OCI-LY7 (cell line): Measurements from ENCODE around the gene FERMT3. TPM values are rescaled to one million over a fixed set of nuclear protein-coding genes. Genes with fewer than 3 reads are reported as not detected.

ENCODE experiments used
- BruUV-seq: library from RNA; stranded (reverse); fragments of 400-500 nt; replicated peaks from 2 replicates; lab custom pipeline; 2021; lab: Mats Ljungman, UMichigan
- CTCF ChIA-PET: fragments of 300-600 bp; sonication (Branson Sonifier 250); formaldehyde crosslinking; loops from one replicate; lab custom pipeline; 2022; ENCODE audit warnings: antibody characterized with exemption; ENCODE audit not compliant: unreplicated experiment; lab: Charles Lee
- POLR2A ChIA-PET: fragments of 300-600 bp; sonication (Branson Sonifier 250); formaldehyde crosslinking; loops from one replicate; lab custom pipeline; 2022; ENCODE audit warnings: antibody characterized with exemption; lab: Charles Lee
- DNase-seq: peaks from one replicate; pipeline ENCODE4 v3.0.0-alpha.2; 2015; ENCODE audit warnings: low spot score
- H2AFZ ChIP-seq: fragments of 200-600 bp; sonication (generic), shearing (Covaris generic); 2 replicates; pipeline ENCODE4 v1.6.1; 2014; ENCODE audit warnings: mild to moderate bottlenecking, antibody characterized with exemption, low read length, moderate library complexity
- H3K27ac ChIP-seq: fragments of 200-600 bp; sonication (generic); 2 replicates; pipeline ENCODE4 v1.5.1; 2014; ENCODE audit warnings: mixed run types, low read depth, mild to moderate bottlenecking, moderate library complexity, low read length, inconsistent platforms; ENCODE audit not compliant: poor library complexity, severe bottlenecking
- H3K36me3 ChIP-seq: fragments of 200-600 bp; sonication (generic); 2 replicates; pipeline ENCODE4 v1.6.1; 2014; ENCODE audit warnings: mild to moderate bottlenecking, antibody characterized with exemption, low read length, moderate library complexity, mixed read lengths; ENCODE audit not compliant: insufficient read depth
- H3K4me1 ChIP-seq: fragments of 200-600 bp; sonication (generic); 2 replicates; pipeline ENCODE4 v1.5.1; 2014; ENCODE audit warnings: mild to moderate bottlenecking, low read length; ENCODE audit not compliant: insufficient read depth, poor library complexity, severe bottlenecking
- H3K4me2 ChIP-seq: fragments of 200-600 bp; sonication (generic); 2 replicates; pipeline ENCODE4 v1.6.1; 2014; ENCODE audit warnings: mild to moderate bottlenecking, low read length
- H3K4me3 ChIP-seq: fragments of 200-600 bp; sonication (generic); 2 replicates; pipeline ENCODE4 v1.5.1; 2014; ENCODE audit warnings: mild to moderate bottlenecking, low read depth, low read length; ENCODE audit not compliant: poor library complexity, severe bottlenecking
- H3K79me2 ChIP-seq: fragments of 200-600 bp; sonication (generic); 2 replicates; pipeline ENCODE4 v1.6.1; 2016; ENCODE audit warnings: low read depth, mild to moderate bottlenecking, low read length, moderate library complexity, mixed read lengths; ENCODE audit not compliant: insufficient read depth
- H3K9me2 ChIP-seq: fragments of 200-600 bp; sonication (generic); 2 replicates; pipeline ENCODE4 v1.6.1; 2016; ENCODE audit warnings: mild to moderate bottlenecking, low read length, mixed read lengths; ENCODE audit not compliant: insufficient read depth
- H3K9me3 ChIP-seq: fragments of 200-600 bp; sonication (generic); 2 replicates; pipeline ENCODE4 v1.6.1; 2014; ENCODE audit warnings: mild to moderate bottlenecking, mixed run types, low read length, mixed read lengths
- H4K20me1 ChIP-seq: fragments of 200-600 bp; sonication (generic); 2 replicates; pipeline ENCODE4 v1.6.1; 2014; ENCODE audit warnings: mild to moderate bottlenecking, antibody characterized with exemption, low read length, moderate library complexity, mixed read lengths; ENCODE audit not compliant: insufficient read depth
- EZH2phosphoT487 ChIP-seq: fragments of 200-600 bp; sonication (generic); IDR thresholded peaks from 2 replicates; pipeline ENCODE4 v1.6.1; 2018; ENCODE audit warnings: low read depth, borderline replicate concordance, mild to moderate bottlenecking, mixed run types, antibody characterized with exemption, low read length, moderate library complexity, mixed read lengths
- intact Hi-C: fragments of 100-400 bp; cut with micrococcal nuclease; formaldehyde crosslinking; loops from one replicate; pipeline ENCODE4 v1.10.0; 2022; ENCODE audit not compliant: unreplicated experiment
- total RNA-seq, 2 experiments: library from RNA; depleted of rRNA in 1 of 2; stranded (reverse); fragments of >200 nt in 1 of 2; shearing (Covaris generic) in 1 of 2; gene quantifications; 2 replicates each; pipeline ENCODE4 v1.2.3, GENCODE V29; 2014 to 2022
- TF ChIP-seq, protein P1 (sequence below): fragments of 200-600 bp; sonication (generic); conservative IDR thresholded peaks from 2 replicates; pipeline ENCODE4 v1.5.1; 2014; ENCODE audit warnings: mild to moderate bottlenecking, antibody characterized with exemption, low read length, moderate library complexity, mixed read lengths

Gene FERMT3
- total RNA-seq, 2 experiments from 2014 or later: 120 to 201 TPM

DNA sequence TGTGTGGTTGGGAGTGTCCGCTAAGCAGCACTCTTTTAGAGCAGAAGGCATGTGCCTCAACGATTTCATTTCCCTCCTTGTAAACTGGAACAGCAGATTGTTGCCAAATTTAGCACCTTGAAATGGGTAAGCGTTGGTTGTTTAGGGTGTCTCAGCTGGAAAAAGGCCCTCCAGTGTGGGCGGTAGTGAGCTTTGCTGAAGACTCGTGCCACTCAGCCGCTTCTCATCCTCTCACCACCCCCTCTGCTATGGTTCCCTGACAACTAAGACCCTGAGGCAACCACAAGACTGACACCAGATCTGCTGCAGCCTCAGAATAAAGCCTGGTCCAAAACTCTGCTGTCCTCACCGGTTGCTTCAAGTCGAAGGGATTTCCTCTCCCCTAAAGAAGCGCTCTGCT is 9.9 kb upstream of the FERMT3 start:
- no peak overlapping the region for H3K27ac ChIP-seq
- no peak overlapping the region for H3K4me2 ChIP-seq
- ChIA-PET POLR2A (interaction anchor here (1.7 kb wide), 2 partner anchors 9 to 10 kb away, joined by 3 to 5 read pairs; partner anchors contain the start of gene FERMT3), CTCF (no interaction called here)
- no peaks in the 10 kb centered on the region for H3K9me3 ChIP-seq
- DNase-seq: no peak
- H3K36me3 ChIP-seq: peaks cover 21% of the 10 kb centered on the region
- H3K4me3 ChIP-seq: no peak overlapping the region
- no peak overlapping the region for H2AFZ ChIP-seq
- intact Hi-C loops: no loop called here
- no peaks in the 10 kb centered on the region; the same call in 1 of the 2 replicates for H3K79me2 ChIP-seq
- TF ChIP-seq, protein P1, sequence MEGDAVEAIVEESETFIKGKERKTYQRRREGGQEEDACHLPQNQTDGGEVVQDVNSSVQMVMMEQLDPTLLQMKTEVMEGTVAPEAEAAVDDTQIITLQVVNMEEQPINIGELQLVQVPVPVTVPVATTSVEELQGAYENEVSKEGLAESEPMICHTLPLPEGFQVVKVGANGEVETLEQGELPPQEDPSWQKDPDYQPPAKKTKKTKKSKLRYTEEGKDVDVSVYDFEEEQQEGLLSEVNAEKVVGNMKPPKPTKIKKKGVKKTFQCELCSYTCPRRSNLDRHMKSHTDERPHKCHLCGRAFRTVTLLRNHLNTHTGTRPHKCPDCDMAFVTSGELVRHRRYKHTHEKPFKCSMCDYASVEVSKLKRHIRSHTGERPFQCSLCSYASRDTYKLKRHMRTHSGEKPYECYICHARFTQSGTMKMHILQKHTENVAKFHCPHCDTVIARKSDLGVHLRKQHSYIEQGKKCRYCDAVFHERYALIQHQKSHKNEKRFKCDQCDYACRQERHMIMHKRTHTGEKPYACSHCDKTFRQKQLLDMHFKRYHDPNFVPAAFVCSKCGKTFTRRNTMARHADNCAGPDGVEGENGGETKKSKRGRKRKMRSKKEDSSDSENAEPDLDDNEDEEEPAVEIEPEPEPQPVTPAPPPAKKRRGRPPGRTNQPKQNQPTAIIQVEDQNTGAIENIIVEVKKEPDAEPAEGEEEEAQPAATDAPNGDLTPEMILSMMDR: no peak
- TF ChIP-seq EZH2phosphoT487: no peak
- H3K9me2 ChIP-seq: no peaks in the 10 kb centered on the region
- H4K20me1 ChIP-seq: peaks cover 15% of the 10 kb centered on the region
- no TSS peak for BruUV-seq
- H3K4me1 ChIP-seq: no peaks in the 10 kb centered on the region

DNA sequence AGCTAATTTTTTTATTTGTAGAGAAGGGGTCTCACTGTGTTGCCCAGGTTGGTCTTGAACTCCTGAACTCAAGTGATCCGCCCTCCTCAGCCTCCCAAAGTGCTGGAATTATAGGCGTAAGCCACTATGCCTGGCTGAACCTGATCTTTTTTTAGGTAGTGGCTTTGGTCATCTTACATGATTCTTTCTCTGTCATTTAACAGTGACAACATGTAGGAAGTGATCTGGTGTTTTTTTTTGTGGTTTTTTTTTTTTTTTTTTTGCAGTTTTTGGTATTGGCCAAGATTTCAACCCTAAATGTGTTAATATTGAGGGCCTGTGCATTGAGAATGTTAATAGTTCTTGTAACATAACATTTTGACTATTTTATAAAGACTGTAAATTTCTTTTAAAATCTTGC is 8.0 kb upstream of the FERMT3 start:
- BruUV-seq: no TSS peak
- H3K9me3 ChIP-seq: no peaks in the 10 kb centered on the region
- POLR2A ChIA-PET: no interaction called here
- H3K4me2 ChIP-seq: no peak overlapping the region
- peaks cover 6% of the 10 kb centered on the region; the same call in 1 of the 2 replicates for H4K20me1 ChIP-seq
- intact Hi-C loops: no loop called here
- no peaks in the 10 kb centered on the region for H3K4me1 ChIP-seq
- no peak for TF ChIP-seq EZH2phosphoT487
- TF ChIP-seq, protein P1: no peak
- H2AFZ ChIP-seq: no peak overlapping the region
- no peak overlapping the region for H3K27ac ChIP-seq
- H3K79me2 ChIP-seq: no peaks in the 10 kb centered on the region
- H3K36me3 ChIP-seq: peaks cover 39% of the 10 kb centered on the region
- no peaks in the 10 kb centered on the region for H3K9me2 ChIP-seq
- DNase-seq: no peak
- no peak overlapping the region for H3K4me3 ChIP-seq
- CTCF ChIA-PET: no interaction called here

DNA sequence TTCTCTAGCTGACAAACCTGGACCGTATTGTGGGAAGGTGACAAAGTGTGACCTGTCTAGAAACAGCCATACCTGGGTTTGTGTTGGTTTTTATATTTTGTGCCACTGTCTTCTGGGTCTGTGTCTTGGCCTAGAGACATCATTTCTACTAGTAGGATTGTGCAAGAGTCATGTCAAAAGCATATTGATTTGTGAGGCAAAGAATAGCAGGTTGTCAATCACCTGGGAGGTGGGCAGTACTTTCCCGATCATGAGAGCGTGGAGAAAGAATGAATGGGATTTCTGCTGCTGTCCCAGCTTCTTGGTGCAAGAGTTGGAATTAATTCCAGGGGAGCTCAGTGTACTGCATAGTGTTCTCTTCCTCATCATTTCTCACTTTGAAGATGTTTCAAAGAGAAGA is 5.0 kb upstream of the FERMT3 start:
- CTCF ChIA-PET: no interaction called here
- Histone ChIP-seq H3K27ac (no peak overlapping the region), H3K4me2 (no peak overlapping the region), H3K4me3 (no peak overlapping the region), H3K9me3 (no peaks in the 10 kb centered on the region), H3K9me2 (no peaks in the 10 kb centered on the region), H3K36me3 (peaks cover 61% of the 10 kb centered on the region), H3K79me2 (peaks cover 4% of the 10 kb centered on the region; the same call in 1 of the 2 replicates), H2AFZ (no peak overlapping the region), H4K20me1 (no peaks in the 10 kb centered on the region), H3K4me1 (peaks cover 24% of the 10 kb centered on the region)
- no TSS peak for BruUV-seq
- DNase-seq: no peak
- TF ChIP-seq EZH2phosphoT487: no peak
- TF ChIP-seq, protein P1: no peak
- POLR2A ChIA-PET: no interaction called here
- intact Hi-C loops: loop anchor here (5.0 kb wide), 1 partner anchor 86 kb away; the partner anchor contains the start of gene GPR137
